HG02870 (cell line): ENCODE measurements around the gene CRAMP1.

ENCODE experiments used
- ATAC-seq: cut with Tn5 transposase; IDR thresholded peaks from one replicate; pipeline ENCODE4 v1.9.1; 2021; ENCODE audit warnings: mild to moderate bottlenecking, moderate library complexity; ENCODE audit not compliant: unreplicated experiment

Gene CRAMP1

GRCh38 chr16:1631931-1632637 is 19.9 kb downstream of the CRAMP1 start:
- no peak for ATAC-seq

GRCh38 chr16:1632638-1632970 is 20.4 kb downstream of the CRAMP1 start:
- no peak for ATAC-seq

GRCh38 chr16:1633310-1633709 is 21.1 kb downstream of the CRAMP1 start:
- ATAC-seq: no peak

- ATAC-seq: no peak
Measured at GRCh38 chr16:1634541-1634940, 22.4 kb downstream of the CRAMP1 start.

GRCh38 chr16:1635070-1635469 is 22.9 kb downstream of the CRAMP1 start:
- ATAC-seq: no peak

- no peak for ATAC-seq
Measured at GRCh38 chr16:1637526-1637925, 25.4 kb downstream of the CRAMP1 start.

- ATAC-seq: no peak
Measured at GRCh38 chr16:1638757-1639156, 26.6 kb downstream of the CRAMP1 start.

GRCh38 chr16:1639282-1639681 is 27.1 kb downstream of the CRAMP1 start:
- ATAC-seq: no peak

- no peak for ATAC-seq
Measured at GRCh38 chr16:1639860-1640259, 27.7 kb downstream of the CRAMP1 start.

- ATAC-seq: no peak
Measured at GRCh38 chr16:1640261-1640941, 28.2 kb downstream of the CRAMP1 start.

GRCh38 chr16:1641261-1641660 is 29.1 kb downstream of the CRAMP1 start:
- no peak for ATAC-seq

GRCh38 chr16:1642148-1642547 is 30.0 kb downstream of the CRAMP1 start:
- ATAC-seq: no peak

- no peak for ATAC-seq
Measured at GRCh38 chr16:1642753-1643152, 30.6 kb downstream of the CRAMP1 start.

- no peak for ATAC-seq
Measured at GRCh38 chr16:1643521-1643920, 31.4 kb downstream of the CRAMP1 start.

- no peak for ATAC-seq
Measured at GRCh38 chr16:1645914-1646525, 33.9 kb downstream of the CRAMP1 start.

GRCh38 chr16:1647856-1648255 is 35.7 kb downstream of the CRAMP1 start:
- no peak for ATAC-seq

- no peak for ATAC-seq
Measured at GRCh38 chr16:1650131-1650530, 38.0 kb downstream of the CRAMP1 start.

- ATAC-seq: no peak
Measured at GRCh38 chr16:1651094-1651973, 39.2 kb downstream of the CRAMP1 start.

- ATAC-seq: no peak
Measured at GRCh38 chr16:1651974-1652312, 39.8 kb downstream of the CRAMP1 start.

GRCh38 chr16:1653023-1653422 is 40.9 kb downstream of the CRAMP1 start:
- ATAC-seq: no peak

- no peak for ATAC-seq
Measured at GRCh38 chr16:1654505-1655268, 42.5 kb downstream of the CRAMP1 start.
